DOHH2 (cell line): ENCODE results near the gene RRBP1.

ENCODE experiments used
- CTCF ChIP-seq: fragments of 200-600 bp; sonication (generic); IDR thresholded peaks from one replicate; pipeline ENCODE4 v1.5.1; 2014; ENCODE audit warnings: antibody characterized with exemption, mild to moderate bottlenecking, low read depth, low read length; ENCODE audit not compliant: poor library complexity, severe bottlenecking
- EZH2phosphoT487 ChIP-seq: fragments of 200-600 bp; sonication (generic); IDR thresholded peaks from 2 replicates; pipeline ENCODE4 v1.6.1; 2017; ENCODE audit warnings: borderline replicate concordance, mild to moderate bottlenecking, antibody characterized with exemption, low read length, moderate library complexity, mixed read lengths

GRCh38 chr20:17700637-17701036 is 18.6 kb upstream of the RRBP1 start:
- TF ChIP-seq CTCF (no peak), EZH2phosphoT487 (no peak)
